GM12801 (cell line): ENCODE measurements around the gene CLIP4.

Experiments
- TF ChIP-seq, protein P1 (sequence below): IDR thresholded peaks from one replicate; pipeline ENCODE4 v1.5.1; 2011; ENCODE audit warnings: control low read depth; ENCODE audit not compliant: insufficient read length; ENCODE audit errors: extremely low read depth

The CLIP4 gene

DNA sequence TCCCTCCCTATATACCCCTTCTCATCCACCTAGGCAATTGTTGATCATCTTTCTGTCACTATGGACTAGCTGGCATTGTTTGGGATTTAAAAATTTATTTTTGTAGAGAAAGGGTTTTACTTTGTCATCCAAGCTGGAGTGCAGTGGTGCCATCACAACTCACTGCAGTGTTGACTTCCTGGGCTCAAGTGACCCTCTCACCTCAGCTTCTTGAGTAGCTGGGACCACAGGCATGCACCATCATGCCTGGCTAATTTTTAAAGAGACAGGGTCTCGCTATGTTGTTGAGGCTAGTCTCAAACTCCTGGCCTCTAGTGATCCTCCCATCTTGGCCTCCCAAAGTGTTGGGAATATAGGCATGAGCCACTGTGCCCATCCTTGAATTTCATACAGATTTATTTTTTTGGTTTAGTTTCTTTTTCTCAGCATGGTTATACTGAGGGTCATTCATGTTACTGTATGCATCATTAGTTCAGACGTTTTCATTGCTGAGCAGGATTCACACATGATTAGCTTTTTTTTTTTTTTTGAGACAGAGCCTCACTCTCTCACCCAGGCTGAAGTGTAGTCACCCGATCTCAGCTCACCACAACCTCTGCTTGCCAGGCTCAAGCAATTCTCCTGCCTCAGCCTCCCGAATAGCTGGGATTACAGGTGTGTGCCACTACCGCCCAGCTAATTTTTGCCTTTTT lies 32.3 kb upstream of the CLIP4 start:
- TF ChIP-seq, protein P1, sequence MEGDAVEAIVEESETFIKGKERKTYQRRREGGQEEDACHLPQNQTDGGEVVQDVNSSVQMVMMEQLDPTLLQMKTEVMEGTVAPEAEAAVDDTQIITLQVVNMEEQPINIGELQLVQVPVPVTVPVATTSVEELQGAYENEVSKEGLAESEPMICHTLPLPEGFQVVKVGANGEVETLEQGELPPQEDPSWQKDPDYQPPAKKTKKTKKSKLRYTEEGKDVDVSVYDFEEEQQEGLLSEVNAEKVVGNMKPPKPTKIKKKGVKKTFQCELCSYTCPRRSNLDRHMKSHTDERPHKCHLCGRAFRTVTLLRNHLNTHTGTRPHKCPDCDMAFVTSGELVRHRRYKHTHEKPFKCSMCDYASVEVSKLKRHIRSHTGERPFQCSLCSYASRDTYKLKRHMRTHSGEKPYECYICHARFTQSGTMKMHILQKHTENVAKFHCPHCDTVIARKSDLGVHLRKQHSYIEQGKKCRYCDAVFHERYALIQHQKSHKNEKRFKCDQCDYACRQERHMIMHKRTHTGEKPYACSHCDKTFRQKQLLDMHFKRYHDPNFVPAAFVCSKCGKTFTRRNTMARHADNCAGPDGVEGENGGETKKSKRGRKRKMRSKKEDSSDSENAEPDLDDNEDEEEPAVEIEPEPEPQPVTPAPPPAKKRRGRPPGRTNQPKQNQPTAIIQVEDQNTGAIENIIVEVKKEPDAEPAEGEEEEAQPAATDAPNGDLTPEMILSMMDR = no peak

DNA sequence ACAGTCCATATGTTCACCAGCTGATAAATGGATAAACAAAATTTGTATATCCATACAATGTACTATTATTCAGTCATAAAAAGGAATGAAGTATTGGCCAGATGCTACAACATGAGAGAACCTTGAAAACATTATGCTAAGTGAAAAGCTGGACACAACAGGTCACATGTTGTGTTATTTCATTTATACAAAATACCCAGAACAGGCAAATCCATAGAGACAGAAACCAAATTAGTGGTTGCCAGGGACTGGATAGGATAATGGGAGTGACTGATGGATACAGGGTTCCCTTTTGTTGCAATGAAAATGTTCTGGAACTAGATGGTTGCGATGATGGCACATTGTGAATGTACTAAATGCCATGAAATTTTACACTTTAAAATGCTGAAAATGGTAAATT lies 30.7 kb upstream of the CLIP4 start:
- TF ChIP-seq, protein P1 = no peak

DNA sequence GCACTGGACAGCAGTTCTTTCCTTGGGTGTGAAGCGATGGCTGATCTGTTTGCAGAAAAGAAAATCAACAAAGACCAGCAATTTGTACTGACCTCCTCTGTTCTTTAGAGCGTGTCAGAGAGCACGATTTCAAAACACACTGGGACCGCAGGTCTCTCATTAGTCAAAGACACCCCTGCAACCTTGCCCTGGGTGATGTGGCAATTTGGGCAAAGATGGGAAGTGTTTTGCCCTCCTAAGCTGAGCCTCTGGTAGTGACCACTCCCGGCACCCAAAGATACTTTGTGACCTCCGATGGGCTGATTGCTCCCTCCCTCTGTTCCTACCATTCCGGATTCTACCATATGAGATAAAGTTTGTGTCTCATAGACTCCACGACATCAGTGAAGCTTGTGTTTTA lies 18.2 kb upstream of the CLIP4 start:
- TF ChIP-seq, protein P1 = no peak

DNA sequence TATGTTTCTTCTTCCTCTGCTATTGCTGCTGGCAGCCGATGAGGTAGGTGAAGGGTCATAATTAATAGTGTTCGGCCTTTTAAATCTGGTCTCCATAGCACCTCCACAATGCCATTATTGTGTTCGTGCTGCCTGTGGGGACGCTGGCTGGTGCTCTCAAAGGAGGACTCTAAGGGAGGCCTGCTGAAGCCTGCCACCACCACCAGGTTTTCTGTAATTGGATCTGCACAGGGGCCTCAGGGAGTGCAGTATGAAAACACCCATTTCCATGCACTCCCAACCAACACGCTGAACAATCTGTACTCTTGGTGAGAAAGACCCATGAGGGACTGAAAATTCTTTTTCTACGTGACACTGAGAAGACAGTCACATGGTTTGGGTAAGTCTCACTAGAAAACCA lies 17.6 kb upstream of the CLIP4 start:
- TF ChIP-seq, protein P1 = no peak

DNA sequence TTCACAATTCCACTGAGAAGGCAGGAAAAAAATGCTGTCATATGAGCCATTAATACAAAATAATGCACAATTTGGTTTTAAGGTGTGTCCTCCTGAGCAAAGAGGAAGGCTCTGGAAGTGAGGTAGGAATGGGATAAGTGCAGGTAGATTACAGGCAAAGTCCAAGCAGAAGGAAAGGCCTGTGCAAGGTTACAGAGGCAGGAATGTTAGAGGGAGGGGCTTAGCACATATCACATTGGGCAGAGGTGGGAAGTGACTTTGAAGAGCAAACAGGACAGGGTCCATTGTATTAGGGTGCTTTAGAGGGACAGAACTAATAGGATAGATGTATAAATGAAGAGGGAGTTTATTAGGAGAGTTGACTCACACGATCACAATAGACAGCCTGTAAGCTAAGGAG lies 14.7 kb upstream of the CLIP4 start:
- TF ChIP-seq, protein P1 = no peak

DNA sequence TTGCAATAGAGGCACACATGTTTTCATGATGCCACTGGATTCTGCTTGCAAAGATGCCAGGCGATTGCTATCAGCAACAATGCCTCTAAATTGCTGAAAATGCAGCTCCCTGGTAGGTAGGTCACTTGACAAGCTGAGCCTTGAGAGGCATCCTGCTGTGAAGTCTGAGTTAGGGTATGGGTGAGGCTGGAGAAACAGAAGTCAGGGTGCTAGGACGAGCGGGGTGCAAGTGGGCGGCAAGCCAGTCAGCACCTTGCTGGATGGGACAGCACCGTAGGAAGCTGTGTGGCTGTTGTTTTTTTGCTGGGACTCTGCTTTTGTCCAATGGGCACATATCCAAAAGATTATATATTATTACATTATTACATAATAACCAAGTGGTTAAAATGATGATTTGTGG lies 10.5 kb upstream of the CLIP4 start:
- TF ChIP-seq, protein P1 = no peak

DNA sequence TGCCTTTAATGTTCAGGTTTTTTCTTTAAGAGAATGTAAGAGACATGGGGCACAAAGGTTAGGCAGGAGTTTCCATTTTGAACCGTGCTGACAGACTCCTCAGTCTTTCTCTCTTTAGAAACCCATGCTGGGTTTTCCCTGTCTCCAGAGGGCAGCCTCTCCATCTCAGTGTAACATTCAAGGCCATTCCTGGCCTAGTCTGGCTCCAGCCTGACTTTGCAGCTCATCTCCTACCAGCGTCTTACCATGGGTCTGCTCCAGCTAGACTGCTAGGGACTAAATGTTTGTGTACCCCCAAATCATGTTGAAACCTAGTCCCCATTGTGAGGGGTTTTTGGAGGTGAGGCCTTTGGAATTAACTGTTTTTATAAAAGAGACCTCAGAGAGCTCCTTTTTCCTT lies 9.8 kb upstream of the CLIP4 start:
- TF ChIP-seq, protein P1 = no peak
